SK-N-SH (cell line): ENCODE measurements around the gene IFNL1. TPM values are rescaled to one million over a fixed set of nuclear protein-coding genes. Genes with fewer than 3 reads are reported as not detected.

ENCODE experiments used
- CTCF ChIA-PET: fragments of 300-600, 350-600 bp; formaldehyde crosslinking; extraction: SDS; loops from one replicate; lab custom pipeline; 2021; lab: Yijun Ruan, JAX
- POLR2A ChIA-PET: fragments of 350-600 bp; sonication (Branson Sonifier 250); formaldehyde crosslinking; extraction: SDS; loops from one replicate; lab custom pipeline; 2020; ENCODE audit warnings: antibody characterized with exemption, inconsistent platforms; lab: Yijun Ruan, JAX
- DNase-seq: peaks from one replicate; pipeline ENCODE4 v3.0.0; 2012
- H2AFZ ChIP-seq: fragments of 200-600 bp; sonication (generic); 2 replicates; pipeline ENCODE4 v1.8.1; 2016; ENCODE audit warnings: antibody characterized with exemption, mild to moderate bottlenecking, low read depth
- H3F3A ChIP-seq: fragments of 200-600 bp; sonication (generic); replicated peaks from 2 replicates; pipeline ENCODE3; 2016; ENCODE audit warnings: antibody characterized with exemption, mild to moderate bottlenecking; ENCODE audit not compliant: insufficient read depth
- H3K27ac ChIP-seq, 2 experiments: fragments of 200-500 bp in 1 of 2; fragments of 200-600 bp in 1 of 2; sonication (Bioruptor generic) in 1 of 2; sonication (generic), shearing (Covaris generic) in 1 of 2; 2 replicates each; pipeline versions ENCODE4 v1.5.1 to v1.6.1; 2014 to 2016; ENCODE audit warnings: low read depth in 2 of 2, inconsistent platforms in 1 of 2, low read length in 1 of 2, mild to moderate bottlenecking in 1 of 2, mixed read lengths in 1 of 2
- H3K27me3 ChIP-seq: fragments of 200-600 bp; sonication (generic), shearing (Covaris generic); 2 replicates; pipeline ENCODE4 v1.6.1; 2016; ENCODE audit warnings: mixed run types; ENCODE audit not compliant: insufficient read depth
- H3K36me3 ChIP-seq, 2 experiments: fragments of 200-500 bp in 1 of 2; fragments of 200-600 bp in 1 of 2; sonication (Bioruptor generic) in 1 of 2; sonication (generic) in 1 of 2; replicated peaks in 1 of 2; 2 replicates each; pipeline versions ENCODE3 to v1.5.1; 2014 to 2016; ENCODE audit warnings: low read length in 1 of 2, mild to moderate bottlenecking in 1 of 2; ENCODE audit not compliant: insufficient read depth in 2 of 2, control insufficient read depth in 1 of 2
- H3K4me1 ChIP-seq, 2 experiments: fragments of 200-500 bp in 1 of 2; fragments of 200-600 bp in 1 of 2; sonication (Bioruptor generic) in 1 of 2; sonication (generic), shearing (Covaris generic) in 1 of 2; 2 replicates each; pipeline versions ENCODE4 v1.5.1 to v1.6.1; 2014 to 2016; ENCODE audit warnings: low read depth in 1 of 2, low read length in 1 of 2, mixed run types in 1 of 2; ENCODE audit not compliant: insufficient read depth in 2 of 2, control insufficient read depth in 1 of 2
- H3K4me2 ChIP-seq: fragments of 200-600 bp; sonication (generic), shearing (Covaris generic); 2 replicates; pipeline ENCODE4 v1.6.1; 2017; ENCODE audit warnings: mixed run types
- H3K4me3 ChIP-seq, 2 experiments: fragments of 200-500 bp in 1 of 2; fragments of 200-600 bp in 1 of 2; sonication (Bioruptor generic) in 1 of 2; sonication (generic), shearing (Covaris generic) in 1 of 2; 2 replicates each; pipeline versions ENCODE4 v1.5.1 to v1.8.1; 2014 to 2016; ENCODE audit warnings: low read depth in 2 of 2, inconsistent platforms in 1 of 2, low read length in 1 of 2, mild to moderate bottlenecking in 1 of 2, mixed read lengths in 1 of 2, moderate library complexity in 1 of 2
- H3K79me2 ChIP-seq: fragments of 200-600 bp; sonication (generic); 2 replicates; pipeline ENCODE4 v1.8.1; 2017; ENCODE audit warnings: mild to moderate bottlenecking; ENCODE audit not compliant: insufficient read depth
- H3K9ac ChIP-seq: fragments of 200-600 bp; sonication (generic); 2 replicates; pipeline ENCODE4 v1.6.1; 2017; ENCODE audit warnings: mixed run types
- H3K9me2 ChIP-seq: fragments of 200-600 bp; sonication (generic); 2 replicates; pipeline ENCODE4 v1.6.1; 2017; ENCODE audit warnings: mixed run types
- H3K9me3 ChIP-seq: fragments of 200-600 bp; sonication (generic); 2 replicates; pipeline ENCODE4 v1.6.1; 2017; ENCODE audit warnings: mixed run types, mild to moderate bottlenecking, moderate library complexity
- H4K20me1 ChIP-seq: fragments of 200-600 bp; sonication (generic); 2 replicates; pipeline ENCODE4 v1.6.1; 2017; ENCODE audit warnings: mild to moderate bottlenecking, mixed run types; ENCODE audit not compliant: insufficient read depth
- ELF1 ChIP-seq: IDR thresholded peaks from 2 replicates; pipeline ENCODE4 v1.4.0; 2012
- EP300 ChIP-seq, 2 experiments: IDR thresholded peaks; 2 replicates each; pipeline versions ENCODE4 v1.4.0 to v1.6.1; 2012; ENCODE audit warnings: borderline replicate concordance in 1 of 2, low read depth in 1 of 2, low read length in 1 of 2
- EZH2phosphoT487 ChIP-seq: fragments of 200-600 bp; sonication (generic); IDR thresholded peaks from 2 replicates; pipeline ENCODE4 v1.6.1; 2017; ENCODE audit warnings: low read depth, mixed run types, mild to moderate bottlenecking, antibody characterized with exemption, moderate library complexity, borderline replicate concordance
- GABPA ChIP-seq: IDR thresholded peaks from 2 replicates; pipeline ENCODE4 v1.4.0; 2012; ENCODE audit warnings: low read depth, mild to moderate bottlenecking
- GATA2 ChIP-seq: sonication (generic); formaldehyde crosslinking; IDR thresholded peaks from 2 replicates; pipeline ENCODE4 v1.5.0; 2020; ENCODE audit warnings: mild to moderate bottlenecking, missing genetic modification reagents
- JUND ChIP-seq: IDR thresholded peaks from 2 replicates; pipeline ENCODE4 v1.4.0; 2012
- MEF2A ChIP-seq: IDR thresholded peaks from 2 replicates; pipeline ENCODE4 v1.4.0; 2012; ENCODE audit warnings: low read depth, borderline replicate concordance
- NFIC ChIP-seq: IDR thresholded peaks from 2 replicates; pipeline ENCODE4 v1.4.0; 2012; ENCODE audit warnings: borderline replicate concordance
- RAD21 ChIP-seq: IDR thresholded peaks from 2 replicates; pipeline ENCODE4 v1.6.1; 2012; ENCODE audit warnings: mild to moderate bottlenecking, low read length
- RXRA ChIP-seq: IDR thresholded peaks from 2 replicates; pipeline ENCODE4 v1.4.0; 2012; ENCODE audit warnings: low read depth, mild to moderate bottlenecking, borderline replicate concordance
- SIN3A ChIP-seq: IDR thresholded peaks from 2 replicates; pipeline ENCODE4 v1.6.1; 2012; ENCODE audit warnings: low read depth, mild to moderate bottlenecking, low read length, moderate library complexity, borderline replicate concordance
- SMC3 ChIP-seq: IDR thresholded peaks from 2 replicates; pipeline ENCODE4 v1.6.1; 2012; ENCODE audit warnings: low read depth, low read length, improper control_type of control experiment
- TAF1 ChIP-seq: IDR thresholded peaks from 2 replicates; pipeline ENCODE4 v1.6.1; 2012; ENCODE audit warnings: low read depth, mild to moderate bottlenecking, low read length, moderate library complexity, borderline replicate concordance
- TCF12 ChIP-seq: IDR thresholded peaks from 2 replicates; pipeline ENCODE4 v1.4.0; 2012
- TEAD4 ChIP-seq: IDR thresholded peaks from 2 replicates; pipeline ENCODE4 v1.4.0; 2012; ENCODE audit warnings: mild to moderate bottlenecking, borderline replicate concordance; ENCODE audit not compliant: insufficient read depth
- WGBS: methylation state at CpG from one replicate; pipeline ENCODE4 v1.1.6; 2017; ENCODE audit warnings: low lambda C conversion rate; 5-methylcytosine and 5-hydroxymethylcytosine counted together
- polyA plus RNA-seq, 3 experiments: library from polyadenylated mRNA; depleted of rRNA; stranded (reverse); fragments of >200 nt; gene quantifications; 2 replicates each; pipeline ENCODE4 v1.2.3, GENCODE V29; 2012
- TF ChIP-seq, protein P1 (sequence below): fragments of 150-350 bp; IDR thresholded peaks from 2 replicates; pipeline ENCODE4 v1.6.1; 2017; ENCODE audit warnings: antibody characterized with exemption, low read length, low read depth, borderline replicate concordance
- TF ChIP-seq, protein P2 (sequence below): IDR thresholded peaks from 2 replicates; pipeline ENCODE4 v1.4.0; 2012; ENCODE audit warnings: low read depth
- TF ChIP-seq, protein P3 (sequence below): IDR thresholded peaks from 2 replicates; pipeline ENCODE4 v1.4.0; 2012; ENCODE audit warnings: low read depth, borderline replicate concordance
- TF ChIP-seq, protein P4 (sequence below): IDR thresholded peaks from 2 replicates; pipeline ENCODE4 v1.6.1; 2012; ENCODE audit warnings: mild to moderate bottlenecking, low read depth, low read length, moderate library complexity

Gene IFNL1
- polyA plus RNA-seq, 1 of the 3 experiments (the other 2 are of a cell fraction), result not detected

DNA sequence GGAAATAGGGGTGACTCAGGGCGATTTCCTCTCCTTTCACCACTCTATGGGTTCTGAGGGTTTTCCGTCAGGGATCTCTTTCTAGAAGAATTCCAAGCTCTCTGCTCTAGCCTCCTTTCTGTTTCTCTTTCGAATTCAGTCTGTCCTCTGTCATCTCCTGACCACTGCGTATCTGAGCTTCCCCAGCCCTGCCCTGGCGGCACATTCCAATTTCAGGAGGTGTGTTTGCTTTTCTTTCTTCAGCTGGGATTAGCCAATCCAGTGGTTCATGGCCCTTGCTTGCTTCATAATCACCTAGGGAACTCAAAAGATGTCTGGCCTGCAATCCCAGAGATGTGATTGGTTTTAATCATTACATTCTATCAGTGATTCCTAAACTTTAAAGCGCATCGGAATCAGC, 18.6 kb upstream of the IFNL1 start (continued):
- TF ChIP-seq, protein P1, sequence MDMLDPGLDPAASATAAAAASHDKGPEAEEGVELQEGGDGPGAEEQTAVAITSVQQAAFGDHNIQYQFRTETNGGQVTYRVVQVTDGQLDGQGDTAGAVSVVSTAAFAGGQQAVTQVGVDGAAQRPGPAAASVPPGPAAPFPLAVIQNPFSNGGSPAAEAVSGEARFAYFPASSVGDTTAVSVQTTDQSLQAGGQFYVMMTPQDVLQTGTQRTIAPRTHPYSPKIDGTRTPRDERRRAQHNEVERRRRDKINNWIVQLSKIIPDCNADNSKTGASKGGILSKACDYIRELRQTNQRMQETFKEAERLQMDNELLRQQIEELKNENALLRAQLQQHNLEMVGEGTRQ, result no peak

DNA sequence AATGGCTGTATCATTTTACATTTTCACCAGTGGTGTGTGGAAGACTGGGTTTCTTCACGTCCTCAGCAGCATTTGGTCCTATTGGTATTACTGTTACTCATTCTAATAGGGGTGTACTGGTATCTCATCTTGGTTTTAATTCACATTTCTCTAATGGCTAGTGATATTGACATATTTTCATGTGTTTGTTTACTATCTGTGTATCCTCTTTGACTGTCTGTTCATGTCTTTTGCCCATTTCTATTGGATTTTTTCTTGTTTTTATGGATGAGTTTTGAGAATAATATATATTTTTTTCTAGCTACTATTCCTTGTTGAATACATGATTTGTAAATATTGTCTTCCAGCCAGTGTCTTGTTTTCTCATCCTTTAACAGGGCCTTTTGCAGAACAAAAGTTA, 14.2 kb upstream of the IFNL1 start:
- TF ChIP-seq, protein P2, sequence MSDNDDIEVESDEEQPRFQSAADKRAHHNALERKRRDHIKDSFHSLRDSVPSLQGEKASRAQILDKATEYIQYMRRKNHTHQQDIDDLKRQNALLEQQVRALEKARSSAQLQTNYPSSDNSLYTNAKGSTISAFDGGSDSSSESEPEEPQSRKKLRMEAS, result no peak
- TF ChIP-seq, protein P3, sequence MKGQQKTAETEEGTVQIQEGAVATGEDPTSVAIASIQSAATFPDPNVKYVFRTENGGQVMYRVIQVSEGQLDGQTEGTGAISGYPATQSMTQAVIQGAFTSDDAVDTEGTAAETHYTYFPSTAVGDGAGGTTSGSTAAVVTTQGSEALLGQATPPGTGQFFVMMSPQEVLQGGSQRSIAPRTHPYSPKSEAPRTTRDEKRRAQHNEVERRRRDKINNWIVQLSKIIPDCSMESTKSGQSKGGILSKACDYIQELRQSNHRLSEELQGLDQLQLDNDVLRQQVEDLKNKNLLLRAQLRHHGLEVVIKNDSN, result no peak
- TF ChIP-seq SIN3A, result no peak
- no peak for TF ChIP-seq RXRA
- TF ChIP-seq TCF12, result no peak
- no peak for TF ChIP-seq EP300 (IDR thresholded peaks at IDR 0.05; ENCODE audit: borderline replicate concordance in 1 of 2, low read depth in 1 of 2, low read length in 1 of 2)
- CTCF ChIA-PET, result interaction anchor here (1.0 kb wide), 1 partner anchor 11 kb away, joined by 3 read pairs; no protein-coding TSS in a partner anchor
- Histone ChIP-seq H3K9ac (no peak overlapping the region), H3K4me2 (no peak overlapping the region), H4K20me1 (no peaks in the 10 kb centered on the region), H3K9me3 (0 out of 2 replicates have a peak, but pooled peaks cover 4% of the 10 kb centered on the region), H3K27me3 (no peaks in the 10 kb centered on the region), H3K4me1 (no peaks in the 10 kb centered on the region), H2AFZ (no peak overlapping the region), H3K4me3 (no peak overlapping the region), H3F3A (no peaks in the 10 kb centered on the region), H3K9me2 (no peaks in the 10 kb centered on the region), H3K79me2 (no peaks in the 10 kb centered on the region), H3K27ac (no peak overlapping the region), H3K36me3 (no peaks in the 10 kb centered on the region)
- WGBS, result 0% methylated on average over 1 of the region's 1 CpG
- POLR2A ChIA-PET, result no interaction called here
- DNase-seq, result no peak

DNA sequence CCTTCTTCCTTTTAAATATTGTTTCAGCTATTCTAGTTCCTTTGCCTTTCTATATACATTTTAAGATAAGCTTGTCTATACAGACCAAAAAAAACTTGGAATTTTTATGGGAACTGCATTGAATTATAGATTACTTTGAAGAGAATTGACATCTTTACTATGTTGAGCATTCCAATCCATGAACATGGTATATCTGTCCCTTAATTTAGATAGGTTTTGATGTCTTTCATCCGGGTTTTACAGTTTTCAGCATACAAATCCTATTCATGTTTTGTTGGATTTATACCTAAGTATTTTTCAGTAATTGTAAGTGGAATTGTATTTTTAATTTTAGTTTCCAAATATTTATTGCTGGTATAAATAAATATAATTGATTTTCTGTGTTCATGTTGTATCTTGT, 12.2 kb upstream of the IFNL1 start:
- H3K4me2 ChIP-seq, result no peak overlapping the region
- H3K27me3 ChIP-seq, result no peaks in the 10 kb centered on the region
- no peak overlapping the region for H3K27ac ChIP-seq
- no peak for DNase-seq
- no peaks in the 10 kb centered on the region for H3F3A ChIP-seq
- H3K36me3 ChIP-seq, result no peaks in the 10 kb centered on the region
- no peak overlapping the region for H3K4me3 ChIP-seq
- H3K4me1 ChIP-seq, result no peaks in the 10 kb centered on the region
- H3K9me2 ChIP-seq, result no peaks in the 10 kb centered on the region
- H2AFZ ChIP-seq, result no peak overlapping the region
- WGBS, result 30% methylated on average over 1 of the region's 1 CpG
- POLR2A ChIA-PET, result no interaction called here
- H3K9me3 ChIP-seq, result 0 out of 2 replicates have a peak, but pooled peaks cover 4% of the 10 kb centered on the region
- no peak overlapping the region for H3K9ac ChIP-seq
- CTCF ChIA-PET, result no interaction called here
- no peaks in the 10 kb centered on the region for H3K79me2 ChIP-seq
- no peaks in the 10 kb centered on the region for H4K20me1 ChIP-seq
- TF ChIP-seq, protein P1, result no peak
- TF ChIP-seq GATA2 (CRISPR knock-in tag) (no peak), NFIC (no peak), RXRA (no peak), EZH2phosphoT487 (no peak), SMC3 (no peak), TCF12 (no peak), JUND (no peak), TEAD4 (no peak), MEF2A (no peak), ELF1 (no peak), RAD21 (no peak), TAF1 (no peak), GABPA (no peak)
- TF ChIP-seq, protein P3, result no peak
- TF ChIP-seq, protein P4, sequence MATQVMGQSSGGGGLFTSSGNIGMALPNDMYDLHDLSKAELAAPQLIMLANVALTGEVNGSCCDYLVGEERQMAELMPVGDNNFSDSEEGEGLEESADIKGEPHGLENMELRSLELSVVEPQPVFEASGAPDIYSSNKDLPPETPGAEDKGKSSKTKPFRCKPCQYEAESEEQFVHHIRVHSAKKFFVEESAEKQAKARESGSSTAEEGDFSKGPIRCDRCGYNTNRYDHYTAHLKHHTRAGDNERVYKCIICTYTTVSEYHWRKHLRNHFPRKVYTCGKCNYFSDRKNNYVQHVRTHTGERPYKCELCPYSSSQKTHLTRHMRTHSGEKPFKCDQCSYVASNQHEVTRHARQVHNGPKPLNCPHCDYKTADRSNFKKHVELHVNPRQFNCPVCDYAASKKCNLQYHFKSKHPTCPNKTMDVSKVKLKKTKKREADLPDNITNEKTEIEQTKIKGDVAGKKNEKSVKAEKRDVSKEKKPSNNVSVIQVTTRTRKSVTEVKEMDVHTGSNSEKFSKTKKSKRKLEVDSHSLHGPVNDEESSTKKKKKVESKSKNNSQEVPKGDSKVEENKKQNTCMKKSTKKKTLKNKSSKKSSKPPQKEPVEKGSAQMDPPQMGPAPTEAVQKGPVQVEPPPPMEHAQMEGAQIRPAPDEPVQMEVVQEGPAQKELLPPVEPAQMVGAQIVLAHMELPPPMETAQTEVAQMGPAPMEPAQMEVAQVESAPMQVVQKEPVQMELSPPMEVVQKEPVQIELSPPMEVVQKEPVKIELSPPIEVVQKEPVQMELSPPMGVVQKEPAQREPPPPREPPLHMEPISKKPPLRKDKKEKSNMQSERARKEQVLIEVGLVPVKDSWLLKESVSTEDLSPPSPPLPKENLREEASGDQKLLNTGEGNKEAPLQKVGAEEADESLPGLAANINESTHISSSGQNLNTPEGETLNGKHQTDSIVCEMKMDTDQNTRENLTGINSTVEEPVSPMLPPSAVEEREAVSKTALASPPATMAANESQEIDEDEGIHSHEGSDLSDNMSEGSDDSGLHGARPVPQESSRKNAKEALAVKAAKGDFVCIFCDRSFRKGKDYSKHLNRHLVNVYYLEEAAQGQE, result no peak
